Measurements from ENCODE around the gene HELQ.

DNA sequence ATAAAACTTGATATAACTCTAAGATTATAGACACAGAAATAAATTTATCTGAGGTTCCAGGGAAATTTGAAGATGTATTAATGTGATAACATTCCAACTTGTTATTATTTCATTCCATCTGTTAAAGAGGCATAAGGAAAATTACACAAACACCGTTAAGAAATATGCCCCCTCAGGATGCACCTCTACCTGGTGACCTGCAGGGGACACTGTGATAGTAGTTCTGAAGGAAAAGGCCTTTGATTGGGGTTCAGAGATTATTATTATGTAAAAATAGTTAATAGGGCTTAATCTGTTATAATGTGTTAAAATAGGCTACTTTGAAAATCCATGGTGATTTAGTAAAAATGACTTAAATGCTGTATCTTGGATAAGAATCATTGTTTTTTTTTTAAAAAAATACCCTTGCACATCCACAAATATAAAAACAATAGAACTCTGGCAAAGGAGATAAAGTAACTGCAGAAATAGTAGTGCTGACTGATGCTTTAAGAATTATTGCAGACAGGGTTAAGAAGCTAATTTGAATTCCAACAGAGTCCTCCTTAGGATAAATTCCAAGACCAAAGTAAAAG, 35.3 kb upstream of the HELQ start:
- TF ChIP-seq, protein P1, sequence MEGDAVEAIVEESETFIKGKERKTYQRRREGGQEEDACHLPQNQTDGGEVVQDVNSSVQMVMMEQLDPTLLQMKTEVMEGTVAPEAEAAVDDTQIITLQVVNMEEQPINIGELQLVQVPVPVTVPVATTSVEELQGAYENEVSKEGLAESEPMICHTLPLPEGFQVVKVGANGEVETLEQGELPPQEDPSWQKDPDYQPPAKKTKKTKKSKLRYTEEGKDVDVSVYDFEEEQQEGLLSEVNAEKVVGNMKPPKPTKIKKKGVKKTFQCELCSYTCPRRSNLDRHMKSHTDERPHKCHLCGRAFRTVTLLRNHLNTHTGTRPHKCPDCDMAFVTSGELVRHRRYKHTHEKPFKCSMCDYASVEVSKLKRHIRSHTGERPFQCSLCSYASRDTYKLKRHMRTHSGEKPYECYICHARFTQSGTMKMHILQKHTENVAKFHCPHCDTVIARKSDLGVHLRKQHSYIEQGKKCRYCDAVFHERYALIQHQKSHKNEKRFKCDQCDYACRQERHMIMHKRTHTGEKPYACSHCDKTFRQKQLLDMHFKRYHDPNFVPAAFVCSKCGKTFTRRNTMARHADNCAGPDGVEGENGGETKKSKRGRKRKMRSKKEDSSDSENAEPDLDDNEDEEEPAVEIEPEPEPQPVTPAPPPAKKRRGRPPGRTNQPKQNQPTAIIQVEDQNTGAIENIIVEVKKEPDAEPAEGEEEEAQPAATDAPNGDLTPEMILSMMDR (IDR thresholded peaks at IDR 0.05): peak; percentile 63 to 83 (median 68)
- TF ChIP-seq POLR2A (IDR thresholded peaks at IDR 0.05) (no peak), EP300 (IDR thresholded peaks at IDR 0.05; ENCODE audit: low read depth) (no peak), POLR2AphosphoS5 (IDR thresholded peaks at IDR 0.05) (no peak)
